ENCODE data around the gene FBXO2. TPM values are rescaled to one million over a fixed set of nuclear protein-coding genes. Genes with fewer than 3 reads are reported as not detected.

Gene FBXO2
- total and polyA plus RNA-seq, 10 of the 15 experiments (the other 5 are each of a cell fraction or from before 2014, with no cell fraction given): 0.06 to 0.41 (median 0.18) TPM; not detected in 4

GRCh38 chr1:11650331-11650991 lies 3.8 kb downstream of the FBXO2 start (continued):
- TF ChIP-seq GATAD2B (conservative IDR thresholded peaks at IDR 0.05; ENCODE audit: low read depth) (peak; percentile 50; the same call in 1 of the 2 replicates), MYB (IDR thresholded peaks at IDR 0.05; ENCODE audit: borderline replicate concordance, low read depth, low read length) (no peak), BCLAF1 (IDR thresholded peaks at IDR 0.05) (no peak), FOXM1 (IDR thresholded peaks at IDR 0.05; ENCODE audit: low read depth, low read length) (no peak), USF1 (IDR thresholded peaks at IDR 0.05; ENCODE audit: borderline replicate concordance, extremely low read length, insufficient read depth, low read depth, low read length) (no peak), ATF3 (IDR thresholded peaks at IDR 0.05; ENCODE audit: borderline replicate concordance, extremely low read depth, low read depth, low read length) (no peak), HCFC1 (IDR thresholded peaks at IDR 0.05; ENCODE audit: low read length) (no peak), SREBF2 (IDR thresholded peaks at IDR 0.05; ENCODE audit: low read length) (no peak), SMARCA5 (IDR thresholded peaks at IDR 0.05) (peak; percentile 95), ASH2L (IDR thresholded peaks at IDR 0.05; ENCODE audit: borderline replicate concordance, low read depth) (no peak), SP1 (IDR thresholded peaks at IDR 0.05; ENCODE audit: low read depth, low read length) (no peak), SMAD1 (IDR thresholded peaks at IDR 0.05; ENCODE audit: low read depth, partially characterized antibody) (peak; percentile 36), ELK1 (IDR thresholded peaks at IDR 0.05; ENCODE audit: low read depth, low read length) (no peak), MEF2A (IDR thresholded peaks at IDR 0.05; ENCODE audit: insufficient read depth, low read depth, low read length) (no peak), HSF1 (IDR thresholded peaks at IDR 0.05; ENCODE audit: low read depth, low read length) (no peak), MTA2 (IDR thresholded peaks at IDR 0.05; ENCODE audit: low read depth) (no peak), FOS (IDR thresholded peaks at IDR 0.05; ENCODE audit: borderline replicate concordance, extremely low read depth, insufficient read length) (no peak), IKZF1 (conservative IDR thresholded peaks at IDR 0.05) (peak; percentile 35; the same call in 1 of the 2 replicates)
- TF ChIP-seq, protein P1, sequence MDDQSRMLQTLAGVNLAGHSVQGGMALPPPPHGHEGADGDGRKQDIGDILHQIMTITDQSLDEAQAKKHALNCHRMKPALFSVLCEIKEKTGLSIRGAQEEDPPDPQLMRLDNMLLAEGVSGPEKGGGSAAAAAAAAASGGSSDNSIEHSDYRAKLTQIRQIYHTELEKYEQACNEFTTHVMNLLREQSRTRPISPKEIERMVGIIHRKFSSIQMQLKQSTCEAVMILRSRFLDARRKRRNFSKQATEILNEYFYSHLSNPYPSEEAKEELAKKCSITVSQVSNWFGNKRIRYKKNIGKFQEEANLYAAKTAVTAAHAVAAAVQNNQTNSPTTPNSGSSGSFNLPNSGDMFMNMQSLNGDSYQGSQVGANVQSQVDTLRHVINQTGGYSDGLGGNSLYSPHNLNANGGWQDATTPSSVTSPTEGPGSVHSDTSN (IDR thresholded peaks at IDR 0.05; ENCODE audit: insufficient replicate concordance, low read depth, low read length): no peak

Measured in GM12878 (cell line).